NCI-H526 (cell line): ENCODE data around the gene FKBP10.
"Not testable (repeated sequence)": the region's sequence is repeated elsewhere in the genome, so short reads cannot be mapped to it uniquely, and the experiment has no call there.

Experiments used
- DNase-seq, 2 experiments: peaks; one replicate each; lab custom pipeline; 2025; lab: John Stamatoyannopoulos, UW

FKBP10 gene

GRCh38 chr17:41839448-41839847 lies 26.6 kb downstream of the FKBP10 start:
- DNase-seq: not testable (repeated sequence)

GRCh38 chr17:41840781-41841180 lies 28.0 kb downstream of the FKBP10 start:
- not testable (repeated sequence) for DNase-seq

GRCh38 chr17:41844971-41845370 lies 32.2 kb downstream of the FKBP10 start:
- DNase-seq: no peak

GRCh38 chr17:41848788-41849187 lies 36.0 kb downstream of the FKBP10 start:
- no peak for DNase-seq

- DNase-seq: no peak
Observed at GRCh38 chr17:41849251-41849990, 36.6 kb downstream of the FKBP10 start.

GRCh38 chr17:41851382-41851781 lies 38.6 kb downstream of the FKBP10 start:
- not testable (repeated sequence) for DNase-seq

- no peak for DNase-seq
Observed at GRCh38 chr17:41860254-41860931, 47.6 kb downstream of the FKBP10 start.

- no peak for DNase-seq
Observed at GRCh38 chr17:41863074-41863848, 50.5 kb downstream of the FKBP10 start.

GRCh38 chr17:41864498-41864835 lies 51.7 kb downstream of the FKBP10 start:
- no peak for DNase-seq

- peak; percentile 72 to 94 for DNase-seq
Observed at GRCh38 chr17:41864836-41865595, 52.2 kb downstream of the FKBP10 start, which contains the start of gene KLHL11. TSS of gene KLHL11 (minus strand) at chr17:41865423. CDS start at chr17:41865370, 53 bp downstream.

GRCh38 chr17:41865596-41865893 lies 52.7 kb downstream of the FKBP10 start:
- no peak for DNase-seq

GRCh38 chr17:41868568-41868967 lies 55.8 kb downstream of the FKBP10 start:
- DNase-seq: no peak

- DNase-seq: no peak
Observed at GRCh38 chr17:41869426-41869825, 56.6 kb downstream of the FKBP10 start.

- no peak for DNase-seq
Observed at GRCh38 chr17:41870097-41870496, 57.3 kb downstream of the FKBP10 start.

- DNase-seq: no peak
Observed at GRCh38 chr17:41870627-41871026, 57.8 kb downstream of the FKBP10 start.

GRCh38 chr17:41871789-41872188 lies 59.0 kb downstream of the FKBP10 start:
- DNase-seq: no peak
